Stomach (tissue), 4 donors: ENCODE results near the gene CLOCK.

Experiments
- EP300 ChIP-seq: sonication (generic); formaldehyde crosslinking; IDR thresholded peaks from one replicate; pipeline ENCODE4 v1.6.1; 2017; ENCODE audit warnings: antibody characterized with exemption
- POLR2A ChIP-seq, 4 donors: fragments of 450-650 bp; IDR thresholded peaks; one replicate each; pipeline ENCODE4 v1.6.1; 2016; ENCODE audit warnings: antibody characterized with exemption in 4 of 4, control low read depth in 2 of 4, mild to moderate bottlenecking in 1 of 4, moderate library complexity in 1 of 4
- POLR2AphosphoS5 ChIP-seq, 3 donors: sonication (generic); formaldehyde crosslinking; IDR thresholded peaks; one replicate each; pipeline ENCODE4 v1.6.1; 2016; ENCODE audit warnings: antibody characterized with exemption in 3 of 3
- TF ChIP-seq, protein P1 (sequence below), 7 experiments: fragments of 450-650 bp in 4 of 7; fragments of 200-600 bp in 3 of 7; sonication (generic) in 3 of 7; IDR thresholded peaks; one replicate each; pipeline ENCODE4 v1.5.1; 2016 to 2019; ENCODE audit warnings: antibody characterized with exemption in 7 of 7, control low read depth in 2 of 7, mild to moderate bottlenecking in 1 of 7

DNA sequence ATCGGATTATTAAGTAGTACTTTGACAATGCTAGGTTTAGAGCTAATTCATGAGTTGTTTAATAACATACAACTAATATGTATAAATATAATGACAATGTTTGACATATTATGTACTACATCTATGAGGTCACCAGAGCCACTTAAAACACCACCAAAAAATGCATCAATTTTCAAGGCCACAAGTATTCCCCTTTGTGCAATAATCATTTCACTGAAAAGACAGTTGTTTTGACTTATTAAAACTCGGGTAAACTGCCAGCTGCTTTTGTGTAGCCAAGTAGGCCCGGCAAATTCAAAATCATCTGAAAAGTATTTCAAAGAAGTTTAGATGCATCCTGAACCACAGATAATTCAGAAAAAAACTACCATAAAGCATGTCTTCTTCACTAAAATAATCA is 48.7 kb downstream of the CLOCK start:
- TF ChIP-seq POLR2AphosphoS5 (IDR thresholded peaks at IDR 0.05) (no peak), POLR2A (IDR thresholded peaks at IDR 0.05) (no peak), EP300 (no peak)
- TF ChIP-seq, protein P1, sequence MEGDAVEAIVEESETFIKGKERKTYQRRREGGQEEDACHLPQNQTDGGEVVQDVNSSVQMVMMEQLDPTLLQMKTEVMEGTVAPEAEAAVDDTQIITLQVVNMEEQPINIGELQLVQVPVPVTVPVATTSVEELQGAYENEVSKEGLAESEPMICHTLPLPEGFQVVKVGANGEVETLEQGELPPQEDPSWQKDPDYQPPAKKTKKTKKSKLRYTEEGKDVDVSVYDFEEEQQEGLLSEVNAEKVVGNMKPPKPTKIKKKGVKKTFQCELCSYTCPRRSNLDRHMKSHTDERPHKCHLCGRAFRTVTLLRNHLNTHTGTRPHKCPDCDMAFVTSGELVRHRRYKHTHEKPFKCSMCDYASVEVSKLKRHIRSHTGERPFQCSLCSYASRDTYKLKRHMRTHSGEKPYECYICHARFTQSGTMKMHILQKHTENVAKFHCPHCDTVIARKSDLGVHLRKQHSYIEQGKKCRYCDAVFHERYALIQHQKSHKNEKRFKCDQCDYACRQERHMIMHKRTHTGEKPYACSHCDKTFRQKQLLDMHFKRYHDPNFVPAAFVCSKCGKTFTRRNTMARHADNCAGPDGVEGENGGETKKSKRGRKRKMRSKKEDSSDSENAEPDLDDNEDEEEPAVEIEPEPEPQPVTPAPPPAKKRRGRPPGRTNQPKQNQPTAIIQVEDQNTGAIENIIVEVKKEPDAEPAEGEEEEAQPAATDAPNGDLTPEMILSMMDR (IDR thresholded peaks at IDR 0.05): no peak
